ENCODE data around the gene PPM1D.

GRCh38 chr17:60615108-60615507, 15.1 kb downstream of the PPM1D start:
- TF ChIP-seq CTCF (conservative IDR thresholded peaks at IDR 0.05; ENCODE audit: low read depth in 2 of 2) (no peak), POLR2AphosphoS5 (IDR thresholded peaks at IDR 0.05; ENCODE audit: low read depth) (no peak), EZH2 (IDR thresholded peaks at IDR 0.05; ENCODE audit: low read depth, unreplicated experiment) (no peak), JUNB (IDR thresholded peaks at IDR 0.05; ENCODE audit: unreplicated experiment) (no peak), REST (IDR thresholded peaks at IDR 0.05; ENCODE audit: unreplicated experiment) (no peak), NANOG (IDR thresholded peaks at IDR 0.05; ENCODE audit: borderline replicate concordance) (no peak), EZH2phosphoT487 (IDR thresholded peaks at IDR 0.05; ENCODE audit: unreplicated experiment) (no peak), ETS1 (IDR thresholded peaks at IDR 0.05) (no peak), CREB1 (CRISPR knock-in tag; IDR thresholded peaks at IDR 0.05; ENCODE audit: low read depth) (no peak), STAT1 (IDR thresholded peaks at IDR 0.05; ENCODE audit: unreplicated experiment) (no peak), ZNF114 (CRISPR knock-in tag; IDR thresholded peaks at IDR 0.05) (no peak), ZNF331 (CRISPR knock-in tag; IDR thresholded peaks at IDR 0.05; ENCODE audit: low read depth) (no peak)

All from GM23338 (cell line).